M059J (cell line): ENCODE results near the gene RPS27A. TPM values are rescaled to one million over a fixed set of nuclear protein-coding genes. Genes with fewer than 3 reads are reported as not detected.
A peak's percentile ranks its signal among the peaks of the same experiment; 100 is the strongest.
"Not testable (repeated sequence)": the region's sequence is repeated elsewhere in the genome, so short reads cannot be mapped to it uniquely, and the experiment has no call there.

ENCODE experiments used
- DNase-seq: peaks from one replicate; pipeline ENCODE4 v3.0.0-alpha.2; 2012; ENCODE audit warnings: low read depth
- total RNA-seq: library from RNA; depleted of rRNA; stranded (reverse); fragments of >200 nt; shearing (Covaris generic); gene quantifications from 2 replicates; pipeline ENCODE4 v1.2.3, GENCODE V29; 2014

Gene RPS27A
- total RNA-seq, 1 experiment from 2014 or later: 1,237 TPM

- DNase-seq: no peak
Observed at GRCh38 chr2:55239656-55240222, 7.3 kb downstream of the RPS27A start.

- DNase-seq: not testable (repeated sequence)
Observed at GRCh38 chr2:55241582-55241981, 9.1 kb downstream of the RPS27A start.

GRCh38 chr2:55242617-55243016 is 10.1 kb downstream of the RPS27A start:
- no peak for DNase-seq

GRCh38 chr2:55245411-55245810 is 12.9 kb downstream of the RPS27A start:
- no peak for DNase-seq

- no peak for DNase-seq
Observed at GRCh38 chr2:55247025-55247424, 14.5 kb downstream of the RPS27A start.

- no peak for DNase-seq
Observed at GRCh38 chr2:55252832-55253231, 20.3 kb downstream of the RPS27A start.

GRCh38 chr2:55259586-55259985 is 27.1 kb downstream of the RPS27A start:
- DNase-seq: not testable (repeated sequence)

GRCh38 chr2:55268288-55268906 is 35.9 kb downstream of the RPS27A start:
- no peak for DNase-seq

GRCh38 chr2:55268907-55269644 is 36.6 kb downstream of the RPS27A start, which contains the start of gene MTIF2:
Gene MTIF2 (minus strand): TSS chr2:55269231. CDS start chr2:55263858, 5,373 bp downstream.
- DNase-seq: peak; percentile 94

- peak; percentile 6 for DNase-seq
Observed at GRCh38 chr2:55269645-55269990, 37.1 kb downstream of the RPS27A start.

GRCh38 chr2:55274346-55274745 is 41.9 kb downstream of the RPS27A start:
- DNase-seq: not testable (repeated sequence)

GRCh38 chr2:55277310-55277709 is 44.8 kb downstream of the RPS27A start:
- no peak for DNase-seq

- DNase-seq: not testable (repeated sequence)
Observed at GRCh38 chr2:55279214-55279835, 46.8 kb downstream of the RPS27A start.

GRCh38 chr2:55279859-55280424 is 47.5 kb downstream of the RPS27A start:
- DNase-seq: not testable (repeated sequence)

- DNase-seq: not testable (repeated sequence)
Observed at GRCh38 chr2:55280851-55281546, 48.5 kb downstream of the RPS27A start.

GRCh38 chr2:55282110-55282917 is 49.8 kb downstream of the RPS27A start:
- peak; percentile 82 for DNase-seq

- DNase-seq: no peak
Observed at GRCh38 chr2:55283083-55283482, 50.6 kb downstream of the RPS27A start.
